IMR-90 (cell line): Measurements from ENCODE around the gene NT5C1B. TPM values are rescaled to one million over a fixed set of nuclear protein-coding genes. Genes with fewer than 3 reads are reported as not detected.
A peak's percentile ranks its signal among the peaks of the same experiment; 100 is the strongest.

Source experiments
- ATAC-seq: fragments of 200-7000 bp; cut with Tn5 transposase; 2 replicates; pipeline ENCODE4 v1.9.1; 2020; ENCODE audit warnings: low read depth, mild to moderate bottlenecking, moderate library complexity
- BruUV-seq: library from RNA; stranded (reverse); fragments of 400-500 nt; replicated peaks from 2 replicates; lab custom pipeline; 2021; lab: Mats Ljungman, UMichigan
- CTCF ChIA-PET: fragments of 300-600 bp; formaldehyde crosslinking; extraction: SDS; loops from one replicate; lab custom pipeline; 2021; ENCODE audit warnings: antibody characterized with exemption; lab: Yijun Ruan, JAX
- POLR2A ChIA-PET: fragments of 300-600 bp; sonication (Branson Sonifier 250); formaldehyde crosslinking; loops from one replicate; lab custom pipeline; 2022; ENCODE audit warnings: antibody characterized with exemption; ENCODE audit not compliant: unreplicated experiment; lab: Charles Lee
- DNase-seq: peaks from one replicate; pipeline ENCODE4 v3.0.0; 2013
- H2AFZ ChIP-seq: replicated peaks from 2 replicates; pipeline ENCODE3; 2013; ENCODE audit warnings: low read length, mild to moderate bottlenecking; ENCODE audit not compliant: poor library complexity
- H2AK5ac ChIP-seq: 2 replicates; pipeline ENCODE4 v1.6.1; 2013; ENCODE audit warnings: low read depth, low read length, inconsistent platforms
- H2AK9ac ChIP-seq: replicated peaks from 2 replicates; pipeline ENCODE3; 2013; ENCODE audit warnings: mild to moderate bottlenecking, low read depth, low read length, moderate library complexity; ENCODE audit not compliant: poor library complexity
- H2BK120ac ChIP-seq: 2 replicates; pipeline ENCODE4 v1.6.1; 2013; ENCODE audit warnings: low read depth, low read length, inconsistent platforms
- H2BK15ac ChIP-seq: 3 replicates; pipeline ENCODE4 v1.6.1; 2013; ENCODE audit warnings: low read depth, low read length, inconsistent platforms
- H2BK20ac ChIP-seq: 2 replicates; pipeline ENCODE4 v1.6.1; 2013; ENCODE audit warnings: low read depth, mild to moderate bottlenecking, inconsistent platforms, low read length, moderate library complexity
- H2BK5ac ChIP-seq: 2 replicates; pipeline ENCODE4 v1.6.1; 2013; ENCODE audit warnings: mild to moderate bottlenecking, low read depth, low read length, inconsistent platforms; ENCODE audit not compliant: poor library complexity, severe bottlenecking
- H3K14ac ChIP-seq: replicated peaks from 2 replicates; pipeline ENCODE4 v1.6.1; 2013; ENCODE audit warnings: low read depth, low read length, inconsistent platforms
- H3K18ac ChIP-seq: 2 replicates; pipeline ENCODE4 v1.6.1; 2013; ENCODE audit warnings: low read depth, low read length, control low read depth
- H3K23ac ChIP-seq: 2 replicates; pipeline ENCODE4 v1.6.1; 2013; ENCODE audit warnings: low read depth, low read length, inconsistent platforms
- H3K27ac ChIP-seq: 2 replicates; pipeline ENCODE4 v1.5.1; 2013; ENCODE audit warnings: mild to moderate bottlenecking, control low read depth, low read length; ENCODE audit not compliant: insufficient read depth
- H3K27me3 ChIP-seq: 2 replicates; pipeline ENCODE4 v1.6.1; 2013; ENCODE audit warnings: low read length; ENCODE audit not compliant: control insufficient read depth, insufficient read depth
- H3K36me3 ChIP-seq: 2 replicates; pipeline ENCODE4 v1.6.1; 2013; ENCODE audit warnings: low read length, mixed read lengths; ENCODE audit not compliant: control insufficient read depth, insufficient read depth
- H3K4ac ChIP-seq: 2 replicates; pipeline ENCODE4 v1.6.1; 2013; ENCODE audit warnings: low read depth, low read length, inconsistent platforms
- H3K4me1 ChIP-seq: 2 replicates; pipeline ENCODE4 v1.6.1; 2013; ENCODE audit warnings: low read length, mixed read lengths; ENCODE audit not compliant: control insufficient read depth, insufficient read depth
- H3K4me2 ChIP-seq: 2 replicates; pipeline ENCODE4 v1.6.1; 2013; ENCODE audit warnings: low read depth, mild to moderate bottlenecking, control low read depth, low read length, moderate library complexity
- H3K4me3 ChIP-seq: 2 replicates; pipeline ENCODE4 v1.5.1; 2013; ENCODE audit warnings: low read depth, mild to moderate bottlenecking, control low read depth, low read length, moderate library complexity; ENCODE audit not compliant: insufficient read depth
- H3K56ac ChIP-seq: 2 replicates; pipeline ENCODE4 v1.6.1; 2013; ENCODE audit warnings: low read length, inconsistent platforms; ENCODE audit not compliant: insufficient read depth; ENCODE audit errors: extremely low read depth
- H3K79me1 ChIP-seq, 2 experiments: 2 replicates each; pipeline ENCODE4 v1.6.1; 2013; ENCODE audit warnings: low read length in 2 of 2, inconsistent platforms in 1 of 2, low read depth in 1 of 2
- H3K9ac ChIP-seq: 2 replicates; pipeline ENCODE4 v1.6.1; 2013; ENCODE audit warnings: low read depth, low read length, control low read depth
- H3K9me1 ChIP-seq: 2 replicates; pipeline ENCODE4 v1.6.1; 2013; ENCODE audit warnings: low read length, inconsistent platforms; ENCODE audit not compliant: insufficient read depth
- H3K9me3 ChIP-seq: 2 replicates; pipeline ENCODE4 v1.6.1; 2013; ENCODE audit warnings: low read length; ENCODE audit not compliant: control insufficient read depth, insufficient read depth
- H4K20me1 ChIP-seq: 2 replicates; pipeline ENCODE4 v1.6.1; 2013; ENCODE audit warnings: low read length, inconsistent platforms; ENCODE audit not compliant: insufficient read depth
- H4K5ac ChIP-seq: 2 replicates; pipeline ENCODE4 v1.6.1; 2013; ENCODE audit warnings: mild to moderate bottlenecking, low read depth, low read length, control low read depth
- H4K8ac ChIP-seq, 2 experiments: 2 replicates each; pipeline ENCODE4 v1.6.1; 2013; ENCODE audit warnings: low read depth in 2 of 2, low read length in 2 of 2, control low read depth in 1 of 2, inconsistent platforms in 1 of 2
- H4K91ac ChIP-seq: 2 replicates; pipeline ENCODE4 v1.6.1; 2013; ENCODE audit warnings: low read depth, low read length, inconsistent platforms; ENCODE audit not compliant: insufficient read depth
- BHLHE40 ChIP-seq: fragments of 150-350 bp; IDR thresholded peaks from 2 replicates; pipeline ENCODE4 v1.6.1; 2016; ENCODE audit warnings: mild to moderate bottlenecking, low read depth, low read length
- ELK1 ChIP-seq: fragments of 150-350 bp; IDR thresholded peaks from 2 replicates; pipeline ENCODE4 v1.6.1; 2016; ENCODE audit warnings: low read depth, mild to moderate bottlenecking, low read length, moderate library complexity, borderline replicate concordance
- FOS ChIP-seq: fragments of 150-350 bp; IDR thresholded peaks from 2 replicates; pipeline ENCODE4 v1.6.1; 2016; ENCODE audit warnings: low read depth, low read length
- MAZ ChIP-seq: IDR thresholded peaks from 2 replicates; pipeline ENCODE4 v1.6.1; 2012; ENCODE audit warnings: low read depth, mild to moderate bottlenecking, low read length, improper control_type of control experiment, moderate library complexity, borderline replicate concordance
- NFE2L2 ChIP-seq: fragments of 150-350 bp; IDR thresholded peaks from 2 replicates; pipeline ENCODE4 v1.6.1; 2016; ENCODE audit warnings: low read depth, mild to moderate bottlenecking, low read length
- POLR2A ChIP-seq: IDR thresholded peaks from 2 replicates; pipeline ENCODE4 v1.6.1; 2012; ENCODE audit warnings: mild to moderate bottlenecking, low read depth, low read length
- RAD21 ChIP-seq: IDR thresholded peaks from 2 replicates; pipeline ENCODE4 v1.6.1; 2012; ENCODE audit warnings: low read length, improper control_type of control experiment
- SMC3 ChIP-seq: fragments of 150-350 bp; IDR thresholded peaks from 2 replicates; pipeline ENCODE4 v1.6.1; 2016; ENCODE audit warnings: low read depth, mild to moderate bottlenecking, antibody characterized with exemption, low read length, moderate library complexity
- WGBS, 2 experiments: methylation state at CpG; one replicate each; pipeline versions ENCODE4 v1.1.5 to v1.1.7; 2013; ENCODE audit warnings: missing lambda C conversion rate in 2 of 2; ENCODE audit not compliant: insufficient read length in 1 of 2; ENCODE audit errors: extremely low coverage in 2 of 2; 5-methylcytosine and 5-hydroxymethylcytosine counted together
- dilution Hi-C: fragments of 300-500 bp; cut with HindIII; formaldehyde crosslinking; loops from one replicate; pipeline ENCODE4 v1.14.3; 2018; ENCODE audit warnings: low sequenced_read_pairs; ENCODE audit not compliant: unreplicated experiment
- in situ Hi-C: fragments of 300-500 bp; cut with MboI; formaldehyde crosslinking; loops from 3 replicates; pipeline ENCODE4 v1.14.3; 2019; ENCODE audit warnings: low sequenced_read_pairs, inconsistent platforms, mixed read lengths
- intact Hi-C: fragments of 100-400 bp; cut with micrococcal nuclease; formaldehyde crosslinking; loops from 2 replicates; pipeline ENCODE4 v1.10.0; 2022
- polyA plus RNA-seq, 3 experiments: library from polyadenylated mRNA; depleted of rRNA; stranded (reverse); fragments of >200 nt; gene quantifications; 2 replicates each; pipeline ENCODE4 v1.2.3, GENCODE V29; 2012; ENCODE audit warnings: low replicate concordance in 1 of 3
- total RNA-seq: library from RNA; depleted of rRNA; stranded (reverse); fragments of >200 nt; gene quantifications from 2 replicates; pipeline ENCODE4 v1.2.3, GENCODE V29; 2012

NT5C1B gene
- total and polyA plus RNA-seq, 2 of the 4 experiments (the other 2 are of a cell fraction) = not detected

DNA sequence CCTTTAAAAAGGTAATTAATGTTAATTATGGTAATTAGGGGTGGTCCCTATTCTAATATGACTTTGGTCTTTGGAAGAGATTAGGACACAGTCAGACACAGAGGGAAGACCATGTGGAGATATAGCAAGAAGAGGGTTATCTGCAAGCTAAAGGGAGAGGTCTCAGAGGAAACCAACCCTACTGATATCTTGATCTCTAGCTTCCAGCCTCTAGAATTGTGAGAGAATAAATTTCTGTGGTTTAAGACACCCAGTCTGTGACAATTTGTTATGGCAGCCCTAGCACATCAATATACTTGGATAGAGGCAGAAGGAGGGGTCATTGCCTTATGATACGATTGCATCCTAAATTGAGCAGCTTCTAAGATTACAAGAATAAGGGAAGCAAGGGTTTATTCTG, 21.3 kb upstream of the NT5C1B start:
- H3K23ac ChIP-seq = no peak overlapping the region
- no peak overlapping the region for H2AK9ac ChIP-seq
- no peak overlapping the region for H2BK15ac ChIP-seq
- no peaks in the 10 kb centered on the region for H3K36me3 ChIP-seq
- DNase-seq = no peak
- H3K9ac ChIP-seq = no peak overlapping the region
- WGBS, 2 experiments = no CpG with 5 or more reads among the region's 1 CpG
- H4K91ac ChIP-seq = no peak overlapping the region
- peaks cover 5% of the 10 kb centered on the region for H3K27me3 ChIP-seq
- H3K79me1 ChIP-seq = no peaks in the 10 kb centered on the region
- H3K9me1 ChIP-seq = 0 out of 2 replicates have a peak, but pooled peaks cover 6% of the 10 kb centered on the region
- no peak overlapping the region for H3K18ac ChIP-seq
- H2BK120ac ChIP-seq = no peak overlapping the region
- peaks cover 6% of the 10 kb centered on the region for H3K4me1 ChIP-seq
- in situ Hi-C loops (no loop called here), intact Hi-C loops (loop anchor here (5.0 kb wide), 1 partner anchor 752 kb away; no protein-coding TSS in a partner anchor), dilution Hi-C loops (no loop called here)
- no peaks in the 10 kb centered on the region for H3K9me3 ChIP-seq
- peaks cover 7% of the 10 kb centered on the region; the same call in 1 of the 2 replicates for H4K20me1 ChIP-seq
- ChIA-PET POLR2A (no interaction called here), CTCF (no interaction called here)
- TF ChIP-seq FOS (no peak), RAD21 (no peak), MAZ (no peak), POLR2A (no peak), NFE2L2 (no peak), BHLHE40 (no peak), SMC3 (no peak), ELK1 (no peak)
- H3K14ac ChIP-seq = no peak overlapping the region
- H3K56ac ChIP-seq = no peak overlapping the region
- H4K8ac ChIP-seq = no peak overlapping the region
- no TSS peak for BruUV-seq
- H3K4me3 ChIP-seq = no peak overlapping the region
- no peak overlapping the region for H2BK20ac ChIP-seq
- no peak overlapping the region for H2BK5ac ChIP-seq
- H3K27ac ChIP-seq = peak overlapping the region; percentile 19; the same call in 1 of the 2 replicates
- H2AK5ac ChIP-seq = no peak overlapping the region
- H2AFZ ChIP-seq = no peak overlapping the region
- H4K5ac ChIP-seq = no peak overlapping the region
- no peak overlapping the region for H3K4me2 ChIP-seq
- no peak for ATAC-seq
- no peak overlapping the region for H3K4ac ChIP-seq
